IgD-negative memory B cell (primary cell): Measurements from ENCODE around the gene TDRD10. TPM values are rescaled to one million over a fixed set of nuclear protein-coding genes. Genes with fewer than 3 reads are reported as not detected.

Source experiments
- H3K27ac Mint-ChIP-seq, 3 donors: one replicate each; pipeline ENCODE4 v1.8.0; 2020 to 2022; ENCODE audit warnings: mild to moderate bottlenecking in 3 of 3, mixed read lengths in 3 of 3, moderate library complexity in 1 of 3
- H3K27me3 Mint-ChIP-seq: one replicate; pipeline ENCODE4 v1.8.0; 2021; ENCODE audit warnings: mixed read lengths
- H3K36me3 Mint-ChIP-seq: one replicate; pipeline ENCODE4 v1.8.0; 2020; ENCODE audit warnings: mild to moderate bottlenecking, mixed read lengths
- H3K4me1 Mint-ChIP-seq, 3 donors: one replicate each; pipeline ENCODE4 v1.8.0; 2020 to 2022; ENCODE audit warnings: mixed read lengths in 3 of 3, mild to moderate bottlenecking in 1 of 3
- H3K4me3 Mint-ChIP-seq, 4 donors: one replicate each; pipeline ENCODE4 v1.8.0; 2020 to 2022; ENCODE audit warnings: mild to moderate bottlenecking in 4 of 4, mixed read lengths in 4 of 4, moderate library complexity in 3 of 4
- H3K9me3 Mint-ChIP-seq, 3 donors: one replicate each; pipeline ENCODE4 v1.8.0; 2020 to 2021; ENCODE audit warnings: mixed read lengths in 3 of 3, mild to moderate bottlenecking in 1 of 3
- polyA plus RNA-seq: library from polyadenylated mRNA; unstranded; fragments of 300-500 nt; fragmentation: Illumina TruSeq; gene quantifications from one replicate; pipeline ENCODE4 v1.2.3, GENCODE V29; 2021

Gene TDRD10
- polyA plus RNA-seq, 1 donor from 2014 or later, result not detected

DNA sequence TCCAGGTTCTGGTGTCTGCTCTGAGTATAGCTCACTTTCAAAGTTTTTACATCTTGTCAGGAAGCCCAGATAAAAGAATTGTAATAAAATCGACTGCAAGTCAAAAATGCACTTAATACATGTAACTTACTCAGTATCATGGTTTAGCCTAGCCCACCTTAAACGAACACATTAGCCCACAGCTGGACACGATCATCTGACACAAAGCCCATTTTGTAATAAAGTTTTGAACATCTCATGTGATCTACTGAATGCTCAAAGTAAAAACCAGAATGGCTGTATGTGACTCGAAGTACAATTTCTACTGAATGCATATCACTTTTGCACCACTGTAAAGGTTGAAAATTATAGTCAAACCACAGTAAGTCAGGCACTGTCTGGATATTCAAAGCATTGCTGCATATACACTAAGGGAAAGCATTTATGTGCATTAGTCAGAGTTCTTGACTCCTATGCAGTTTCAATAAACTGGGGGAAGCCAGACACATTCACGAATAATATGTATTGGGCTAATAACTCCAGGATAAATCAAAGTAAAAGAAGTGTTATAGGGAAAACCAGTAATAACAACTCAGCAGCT lies 12.2 kb upstream of the TDRD10 start:
- Mint-ChIP-seq H3K27me3 (peaks cover 1% of the 10 kb centered on the region), H3K27ac (no peak overlapping the region)

DNA sequence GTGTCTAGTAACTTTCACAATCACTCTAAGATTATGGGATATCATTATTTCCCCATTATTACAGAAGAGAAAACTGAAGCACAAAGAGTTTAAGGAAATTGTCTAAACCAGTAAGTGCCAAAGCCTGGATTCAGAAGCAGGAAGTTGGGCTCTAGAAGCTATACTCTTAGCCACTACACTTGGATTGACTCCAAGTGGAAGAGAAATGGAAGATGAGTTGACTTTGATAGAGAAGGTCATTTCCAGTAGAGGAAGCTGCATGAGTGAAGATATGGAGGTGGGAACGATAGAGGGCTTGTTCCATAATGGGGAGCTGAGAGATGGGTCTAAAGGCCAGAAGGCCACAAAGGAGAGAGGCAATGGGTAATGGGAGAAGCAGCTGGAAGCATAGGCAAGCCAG lies 11.7 kb upstream of the TDRD10 start:
- peak overlapping the region in 2 of 4 donors; percentile 21 to 63 for H3K4me3 Mint-ChIP-seq
- no peak overlapping the region for H3K27ac Mint-ChIP-seq
- peaks cover 1% of the 10 kb centered on the region for H3K27me3 Mint-ChIP-seq
- H3K36me3 Mint-ChIP-seq, result no peaks in the 10 kb centered on the region
- peaks cover 0 to 3% (median 0%) of the 10 kb centered on the region in 3 donors for H3K9me3 Mint-ChIP-seq
- H3K4me1 Mint-ChIP-seq, result peaks cover 35 to 41% (median 39%) of the 10 kb centered on the region in 3 donors

More for the DNA sequence above, 12.2 kb upstream of the TDRD10 start:
- Mint-ChIP-seq H3K9me3 (peaks cover 0 to 3% (median 0%) of the 10 kb centered on the region in 3 donors), H3K4me1 (peaks cover 35 to 41% (median 39%) of the 10 kb centered on the region in 3 donors), H3K4me3 (peak overlapping the region in 1 of 4 donors; percentile 63), H3K36me3 (no peaks in the 10 kb centered on the region)

DNA sequence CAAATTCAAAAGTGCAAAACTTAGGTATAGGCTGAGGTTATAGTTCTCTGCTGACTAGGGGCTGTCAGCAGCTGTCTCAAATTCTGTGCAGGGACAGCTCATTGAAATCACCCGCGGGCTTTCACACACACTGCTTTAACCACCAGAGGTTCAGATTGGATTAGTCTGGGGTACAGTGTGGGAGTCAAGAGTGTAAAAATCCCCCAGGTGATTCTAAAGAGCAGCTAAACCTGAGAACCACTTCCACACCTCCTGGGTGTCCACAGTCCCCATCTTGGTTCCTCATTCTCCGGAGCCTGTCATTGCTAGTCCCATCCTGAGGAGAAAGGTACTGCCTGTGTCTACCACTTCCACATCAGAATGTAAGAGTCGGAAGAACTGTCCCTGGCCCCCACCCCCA lies 9.9 kb upstream of the TDRD10 start:
- Mint-ChIP-seq H3K27me3 (peaks cover 1% of the 10 kb centered on the region), H3K4me3 (peak overlapping the region in 2 of 4 donors; percentile 73 to 83), H3K4me1 (peaks cover 48 to 57% (median 53%) of the 10 kb centered on the region in 3 donors), H3K27ac (peak overlapping the region; percentile 44 to 60 (median 54)), H3K36me3 (peaks cover 1% of the 10 kb centered on the region), H3K9me3 (peaks cover 0 to 3% (median 0%) of the 10 kb centered on the region in 3 donors)

DNA sequence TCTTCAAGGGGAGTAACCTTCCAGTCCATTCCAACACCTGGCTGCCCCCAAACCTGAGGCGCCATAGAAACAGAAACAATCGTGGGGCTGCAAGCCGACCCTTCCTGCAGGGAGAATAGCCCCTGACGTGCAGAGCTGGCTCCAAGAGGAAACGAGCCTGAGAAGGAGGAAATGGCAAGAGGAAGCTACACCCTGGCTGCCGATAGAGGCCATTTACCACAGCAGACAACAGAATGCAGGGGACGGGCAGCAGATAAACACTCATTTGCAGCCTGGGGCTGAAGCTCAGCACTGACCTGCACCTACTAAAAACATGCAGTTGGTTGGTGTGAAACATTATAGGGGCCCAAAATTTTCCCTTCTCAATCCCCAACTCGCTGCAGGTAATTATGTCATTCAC lies 8.7 kb upstream of the TDRD10 start:
- Mint-ChIP-seq H3K9me3 (peaks cover 0 to 3% (median 0%) of the 10 kb centered on the region in 3 donors), H3K27me3 (peaks cover 1% of the 10 kb centered on the region), H3K4me3 (peak overlapping the region; percentile 38 to 93 (median 74)), H3K27ac (peak overlapping the region; percentile 52 to 93 (median 60)), H3K4me1 (peaks cover 51 to 62% (median 58%) of the 10 kb centered on the region in 3 donors), H3K36me3 (peaks cover 1% of the 10 kb centered on the region)

DNA sequence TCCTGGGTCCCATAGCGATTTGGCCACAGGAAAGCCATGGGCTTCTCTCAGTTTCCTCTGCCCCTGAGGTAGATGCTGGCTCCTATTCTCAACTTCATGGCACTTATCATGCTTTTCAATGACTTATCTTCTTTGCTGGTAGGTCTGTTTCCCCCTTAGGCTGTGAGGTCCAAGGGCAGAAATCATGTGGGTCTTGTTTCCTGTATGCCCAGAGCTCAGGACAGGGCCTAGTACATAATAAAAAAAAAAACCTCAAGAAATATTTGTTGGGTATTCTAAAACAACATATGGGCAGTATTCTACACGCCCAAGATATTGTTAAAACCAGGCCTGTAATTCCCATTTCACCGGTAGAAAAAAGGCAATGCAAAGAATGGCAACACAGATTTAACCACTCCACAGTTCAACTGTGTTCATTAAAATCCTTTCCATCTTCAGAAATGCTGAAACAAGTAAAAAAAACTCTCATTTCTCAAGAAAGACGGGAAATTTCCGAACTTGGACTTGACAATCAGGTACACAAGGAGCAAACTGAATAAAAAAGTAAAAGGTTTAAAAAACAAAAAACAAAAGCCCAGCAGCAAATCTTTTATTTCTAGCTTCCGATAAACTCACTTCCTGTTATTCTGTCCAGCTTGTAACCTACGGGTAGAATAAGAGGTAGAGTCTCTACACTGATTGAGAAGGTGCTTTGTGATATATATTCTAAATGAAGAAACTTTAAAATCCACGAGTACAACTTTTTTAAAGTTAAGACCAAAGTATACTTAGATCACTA lies 6.3 kb upstream of the TDRD10 start:
- Mint-ChIP-seq H3K4me1 (peaks cover 45 to 53% (median 52%) of the 10 kb centered on the region in 3 donors), H3K9me3 (no peaks in the 10 kb centered on the region), H3K27me3 (peaks cover 5% of the 10 kb centered on the region), H3K4me3 (peak overlapping the region in 1 of 4 donors; percentile 45), H3K27ac (peak overlapping the region in 2 of 3 donors; percentile 31 to 93), H3K36me3 (peaks cover 1% of the 10 kb centered on the region)

DNA sequence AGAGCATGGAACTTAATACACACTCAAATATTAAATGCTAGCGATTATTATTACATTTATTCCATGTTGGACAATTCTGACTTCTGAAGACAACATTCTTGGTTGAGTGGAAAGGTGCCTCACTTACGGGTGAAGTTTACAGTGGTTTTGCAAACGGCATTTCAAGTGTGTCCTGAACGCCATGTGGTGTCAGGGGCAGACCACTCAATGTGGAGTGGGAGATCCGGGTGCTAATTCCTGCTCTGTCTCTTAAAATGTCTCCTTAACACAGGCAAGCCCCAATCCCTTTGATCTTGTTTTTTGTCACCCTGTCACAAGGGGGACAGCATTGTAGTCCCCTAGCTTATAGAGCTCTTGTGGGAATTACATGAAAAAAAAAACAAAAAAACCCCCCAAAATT lies 5.6 kb upstream of the TDRD10 start:
- Mint-ChIP-seq H3K27me3 (peaks cover 10% of the 10 kb centered on the region), H3K9me3 (no peaks in the 10 kb centered on the region), H3K27ac (peak overlapping the region; percentile 49 to 85 (median 63)), H3K36me3 (peaks cover 1% of the 10 kb centered on the region), H3K4me3 (peak overlapping the region in 3 of 4 donors; percentile 56 to 94 (median 85)), H3K4me1 (peaks cover 39 to 47% (median 46%) of the 10 kb centered on the region in 3 donors)

DNA sequence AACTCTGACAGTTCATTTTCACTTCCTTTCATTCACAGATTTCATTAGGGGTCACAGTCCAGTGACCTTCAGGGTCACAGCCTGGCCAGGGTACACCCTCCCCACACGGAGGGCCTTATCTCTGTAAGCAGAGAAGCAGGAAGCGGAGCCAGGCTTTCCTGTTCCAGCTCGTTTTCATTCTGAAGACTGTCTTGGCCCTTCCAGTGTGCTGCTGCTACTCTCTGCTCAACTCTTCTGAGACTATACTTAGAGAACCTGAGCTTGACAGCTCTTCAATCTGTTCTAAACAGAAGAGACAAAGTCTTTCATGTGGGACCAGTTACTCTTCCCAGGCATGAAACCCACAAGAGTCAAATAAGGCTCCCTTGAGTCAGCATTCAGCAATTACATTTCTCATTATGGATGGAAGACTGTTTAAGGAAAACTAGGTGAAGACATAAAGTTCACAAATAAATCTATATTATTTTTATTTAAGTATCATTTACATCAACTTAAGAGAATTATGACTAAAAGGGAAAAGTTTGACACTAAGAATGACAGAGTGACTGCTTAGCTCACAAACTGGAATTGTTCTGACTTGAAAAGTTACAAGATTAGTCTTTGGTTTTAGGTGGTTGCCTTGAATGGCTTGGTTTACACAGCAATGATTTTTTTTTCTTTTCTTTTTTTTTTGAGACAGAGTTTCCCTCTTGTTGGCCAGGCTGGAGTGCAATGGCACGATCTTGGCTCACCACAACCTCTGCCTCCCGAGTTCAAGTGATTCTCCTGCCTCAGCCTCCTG lies 4.8 kb upstream of the TDRD10 start:
- H3K9me3 Mint-ChIP-seq, result no peaks in the 10 kb centered on the region
- peak overlapping the region in 3 of 4 donors; percentile 56 to 94 (median 85) for H3K4me3 Mint-ChIP-seq
- H3K27ac Mint-ChIP-seq, result peak overlapping the region; percentile 49 to 85 (median 75)
- peaks cover 11% of the 10 kb centered on the region for H3K27me3 Mint-ChIP-seq
- peaks cover 31 to 39% (median 38%) of the 10 kb centered on the region in 3 donors for H3K4me1 Mint-ChIP-seq
- H3K36me3 Mint-ChIP-seq, result peaks cover 1% of the 10 kb centered on the region

DNA sequence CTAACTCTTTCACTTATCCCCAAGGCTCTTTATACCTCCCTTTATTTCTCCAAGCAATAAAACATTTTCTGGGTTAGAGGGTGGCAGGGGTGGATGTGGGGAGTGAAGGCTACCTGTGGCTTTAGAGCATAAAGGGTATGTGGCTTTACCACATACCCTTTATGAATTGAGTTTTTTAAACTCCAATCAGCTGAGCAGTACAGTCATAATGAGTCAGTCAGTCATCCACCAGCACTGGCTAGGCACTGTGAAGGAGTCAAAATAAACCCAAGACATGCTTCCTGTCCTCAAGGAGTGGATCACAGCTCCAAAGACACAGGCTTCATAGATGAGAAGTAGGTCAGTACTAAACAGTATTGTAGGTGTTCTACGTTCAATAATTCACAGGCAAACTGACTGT lies 2.6 kb upstream of the TDRD10 start:
- Mint-ChIP-seq H3K4me3 (peak overlapping the region in 1 of 4 donors; percentile 47), H3K27ac (no peak overlapping the region), H3K36me3 (peaks cover 1% of the 10 kb centered on the region), H3K9me3 (peaks cover 0 to 2% (median 0%) of the 10 kb centered on the region in 3 donors), H3K4me1 (peaks cover 16 to 23% (median 23%) of the 10 kb centered on the region in 3 donors), H3K27me3 (peaks cover 25% of the 10 kb centered on the region)

DNA sequence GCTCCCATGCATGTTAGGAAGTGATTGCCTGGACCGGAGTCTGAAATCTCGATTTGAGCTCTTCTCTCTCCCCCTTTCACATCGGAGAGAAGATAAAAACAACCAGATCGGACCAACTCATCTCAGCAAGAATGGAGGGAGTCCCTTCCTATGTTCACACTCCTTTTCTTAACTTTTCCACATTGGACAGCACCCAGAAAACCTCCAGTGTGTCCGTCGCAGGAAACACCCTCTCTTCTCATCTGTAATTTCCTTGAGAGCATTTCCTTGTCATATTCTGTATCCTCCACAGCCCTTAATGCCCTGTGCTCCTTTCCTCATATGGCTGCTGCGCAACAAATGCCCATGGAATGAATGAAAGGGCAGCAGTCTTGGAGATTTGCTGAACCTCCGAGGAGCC lies 1.5 kb upstream of the TDRD10 start:
- H3K4me3 Mint-ChIP-seq, result peak overlapping the region in 2 of 4 donors; percentile 47 to 77
- H3K36me3 Mint-ChIP-seq, result peaks cover 1% of the 10 kb centered on the region
- H3K27ac Mint-ChIP-seq, result no peak overlapping the region
- peaks cover 0 to 2% (median 0%) of the 10 kb centered on the region in 3 donors for H3K9me3 Mint-ChIP-seq
- H3K4me1 Mint-ChIP-seq, result peaks cover 15 to 22% (median 21%) of the 10 kb centered on the region in 3 donors
- peaks cover 25% of the 10 kb centered on the region for H3K27me3 Mint-ChIP-seq

DNA sequence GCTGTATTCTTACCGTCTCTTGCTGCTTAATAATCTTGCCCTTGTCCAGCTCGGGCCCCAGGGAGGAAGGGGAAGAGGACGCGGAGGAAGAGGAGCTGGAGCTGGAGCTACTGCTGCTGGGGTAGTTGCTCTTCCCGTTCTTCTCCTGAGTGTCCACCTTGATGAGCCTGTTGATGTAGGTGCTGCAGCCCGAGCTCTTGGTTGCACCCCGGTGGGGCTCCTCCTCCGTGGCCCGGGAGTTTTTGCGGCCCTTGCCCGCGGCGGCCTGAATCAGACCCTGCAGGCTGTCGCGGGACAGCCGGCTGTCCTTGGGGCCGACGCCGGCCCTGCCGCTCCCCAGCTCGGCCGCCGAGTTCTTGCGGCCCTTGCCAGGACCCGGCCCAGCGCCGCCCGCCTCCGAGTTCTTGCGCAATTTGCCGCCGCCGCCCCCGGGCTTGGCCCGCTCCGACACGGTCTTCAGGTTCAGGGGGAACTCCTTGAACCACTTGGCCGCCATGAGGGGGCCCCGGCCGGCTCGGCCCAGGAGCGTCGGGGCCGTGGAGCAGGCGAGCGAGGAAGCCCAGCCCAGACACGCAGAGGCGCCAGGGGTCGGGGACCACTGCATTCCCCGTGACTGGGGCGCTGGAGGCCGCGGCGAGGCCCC lies 475 bp upstream of the TDRD10 start:
- H3K4me3 Mint-ChIP-seq, result peak overlapping the region; percentile 47 to 87 (median 74)
- H3K27me3 Mint-ChIP-seq, result peaks cover 27% of the 10 kb centered on the region
- peaks cover 2% of the 10 kb centered on the region for H3K36me3 Mint-ChIP-seq
- H3K27ac Mint-ChIP-seq, result no peak overlapping the region
- H3K9me3 Mint-ChIP-seq, result peaks cover 0 to 2% (median 0%) of the 10 kb centered on the region in 3 donors
- H3K4me1 Mint-ChIP-seq, result peaks cover 9 to 14% (median 14%) of the 10 kb centered on the region in 3 donors

DNA sequence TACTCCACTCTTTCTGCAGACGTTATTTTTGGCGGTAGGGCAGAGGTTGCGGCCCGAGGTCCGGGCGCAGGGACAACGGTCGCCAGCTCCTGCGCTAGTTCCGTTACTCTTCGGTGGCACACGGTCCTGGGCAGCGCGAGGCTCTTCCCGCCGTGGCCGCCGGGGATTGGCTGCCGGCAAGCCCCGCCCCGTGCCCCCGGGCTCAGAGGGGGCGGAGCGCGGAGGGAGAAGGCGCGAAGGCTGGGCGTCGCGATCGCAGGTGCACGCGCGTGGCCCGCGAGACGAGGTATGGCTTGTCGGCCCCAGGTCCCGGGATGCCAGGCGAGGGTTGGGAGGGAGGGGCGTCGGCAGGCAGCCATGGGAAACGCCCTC lies 711 bp downstream of the TDRD10 start:
- peaks cover 1% of the 10 kb centered on the region for H3K36me3 Mint-ChIP-seq
- H3K4me1 Mint-ChIP-seq, result peaks cover 0 to 5% (median 4%) of the 10 kb centered on the region in 3 donors
- H3K4me3 Mint-ChIP-seq, result peak overlapping the region in 1 of 4 donors; percentile 89
- H3K27me3 Mint-ChIP-seq, result peaks cover 31% of the 10 kb centered on the region
- H3K27ac Mint-ChIP-seq, result no peak overlapping the region
- H3K9me3 Mint-ChIP-seq, result peaks cover 0 to 5% (median 0%) of the 10 kb centered on the region in 3 donors

DNA sequence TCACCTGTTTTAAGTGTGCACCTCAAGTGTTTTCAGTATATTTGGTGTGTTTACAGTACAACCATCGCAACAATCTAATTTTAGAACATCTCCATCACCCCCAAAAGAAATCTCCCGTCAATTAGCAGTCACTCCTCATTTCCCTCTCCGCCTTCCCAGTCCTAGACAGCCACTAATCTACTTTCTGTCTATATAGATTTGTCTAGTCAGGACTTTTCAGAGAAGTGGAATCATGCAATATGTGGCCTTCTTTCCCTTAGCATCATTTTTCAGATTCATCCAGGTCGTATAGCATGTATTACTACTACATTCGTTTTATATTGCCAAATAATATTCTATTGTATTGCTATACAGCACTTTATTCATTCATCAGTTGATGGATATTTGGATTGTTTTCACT lies 1.9 kb downstream of the TDRD10 start:
- Mint-ChIP-seq H3K4me3 (peak overlapping the region in 3 of 4 donors; percentile 13 to 47 (median 23)), H3K36me3 (peaks cover 4% of the 10 kb centered on the region), H3K27ac (no peak overlapping the region), H3K9me3 (peaks cover 0 to 5% (median 0%) of the 10 kb centered on the region in 3 donors), H3K27me3 (peaks cover 39% of the 10 kb centered on the region), H3K4me1 (peaks cover 0 to 4% (median 3%) of the 10 kb centered on the region in 3 donors)

DNA sequence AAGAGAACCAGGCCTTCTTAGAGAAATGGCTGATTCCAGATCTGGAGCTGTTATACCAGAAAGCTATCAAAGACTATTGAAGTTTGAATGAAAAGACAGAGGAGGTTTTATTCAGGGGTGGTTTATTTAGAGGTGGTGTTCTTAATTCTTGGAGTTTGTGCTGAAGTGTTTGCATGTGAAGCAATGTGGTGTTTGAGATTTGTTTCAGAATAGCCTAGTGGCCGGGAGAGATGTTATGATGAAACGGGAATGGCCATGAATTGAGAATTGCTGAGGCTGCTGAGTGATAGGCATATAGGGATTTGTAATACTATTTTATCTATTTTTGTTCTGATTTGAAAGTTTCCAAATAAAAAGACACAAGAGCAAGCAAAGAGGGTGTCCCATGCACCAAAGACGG lies 10.7 kb downstream of the TDRD10 start:
- H3K4me3 Mint-ChIP-seq, result no peak overlapping the region
- H3K27me3 Mint-ChIP-seq, result peaks cover 19% of the 10 kb centered on the region
- peaks cover 2% of the 10 kb centered on the region for H3K36me3 Mint-ChIP-seq

DNA sequence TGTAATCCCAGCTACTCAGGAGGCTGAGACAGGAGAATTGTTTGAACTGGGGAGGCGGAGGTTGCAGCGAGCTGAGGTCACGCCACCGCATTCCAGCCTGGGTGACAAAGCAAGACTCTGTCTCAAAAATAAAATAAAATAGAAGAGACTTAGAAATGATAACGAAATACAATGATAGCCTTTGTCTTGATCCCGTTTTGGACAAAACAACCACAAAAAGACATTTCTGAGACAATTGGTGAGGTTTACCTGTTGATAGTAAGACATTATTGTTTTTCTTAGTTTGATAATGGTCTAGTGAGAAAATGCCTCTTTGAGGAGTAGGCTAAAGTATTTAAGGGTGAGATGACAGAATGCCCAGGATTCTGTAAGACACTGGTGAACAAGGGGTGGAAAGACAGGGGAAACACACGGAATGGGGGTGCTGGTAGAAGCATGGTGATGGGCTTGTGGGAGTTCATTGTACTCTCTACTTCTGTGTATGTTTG lies 12.1 kb downstream of the TDRD10 start:
- no peaks in the 10 kb centered on the region for H3K4me1 Mint-ChIP-seq
- peaks cover 0 to 3% (median 0%) of the 10 kb centered on the region in 3 donors for H3K9me3 Mint-ChIP-seq
- no peak overlapping the region for H3K4me3 Mint-ChIP-seq
- peaks cover 11% of the 10 kb centered on the region for H3K27me3 Mint-ChIP-seq
- H3K36me3 Mint-ChIP-seq, result no peaks in the 10 kb centered on the region
- H3K27ac Mint-ChIP-seq, result no peak overlapping the region

More for the DNA sequence above, 10.7 kb downstream of the TDRD10 start:
- Mint-ChIP-seq H3K4me1 (no peaks in the 10 kb centered on the region), H3K27ac (no peak overlapping the region), H3K9me3 (peaks cover 0 to 3% (median 0%) of the 10 kb centered on the region in 3 donors)
